HCT116 (cell line): ENCODE data around the gene FNDC3A. TPM values are rescaled to one million over a fixed set of nuclear protein-coding genes. Genes with fewer than 3 reads are reported as not detected.

Source experiments
- ATAC-seq: fragments of 200-7000 bp; cut with Tn5 transposase; 2 replicates; pipeline ENCODE4 v1.9.1; 2020; ENCODE audit warnings: mild to moderate bottlenecking, moderate library complexity
- BruUV-seq: library from RNA; stranded (reverse); fragments of 400-500 nt; replicated peaks from 2 replicates; lab custom pipeline; 2021; lab: Mats Ljungman, UMichigan
- CTCF ChIA-PET: fragments of 300-600 bp; sonication (Branson Sonifier 250); formaldehyde crosslinking; loops from one replicate; lab custom pipeline; 2021; ENCODE audit warnings: antibody characterized with exemption; lab: Charles Lee
- POLR2A ChIA-PET: fragments of 300-600, 350-600 bp; sonication (Branson Sonifier 250); formaldehyde crosslinking; loops from one replicate; lab custom pipeline; 2021; ENCODE audit warnings: antibody characterized with exemption; lab: Charles Lee
- RAD21 ChIA-PET, 2 experiments: fragments of 300-600 bp; sonication (Branson Sonifier 250); formaldehyde crosslinking; loops; one replicate each; lab custom pipeline; 2023; ENCODE audit warnings: low total read pairs in 2 of 2; ENCODE audit not compliant: uncharacterized antibody in 2 of 2, unreplicated experiment in 2 of 2, low non-redundant PET in 1 of 2; lab: Charles Lee
- DNase-seq: peaks from one replicate; pipeline ENCODE4 v3.0.0-alpha.2; 2010; ENCODE audit warnings: low read depth, low spot score
- H2AFZ ChIP-seq: fragments of 200-600 bp; shearing (Covaris generic), sonication (generic); 2 replicates; pipeline ENCODE4 v1.6.1; 2017; ENCODE audit warnings: low read depth, mixed run types, mixed read lengths, antibody characterized with exemption, low read length; ENCODE audit not compliant: poor library complexity, severe bottlenecking
- H3K27ac ChIP-seq: 2 replicates; pipeline ENCODE4 v1.5.1; 2012; ENCODE audit warnings: low read depth, low read length
- H3K27me3 ChIP-seq: fragments of 200-600 bp; sonication (generic); 2 replicates; pipeline ENCODE4 v1.6.1; 2016; ENCODE audit warnings: mixed run types, low read length, mixed read lengths; ENCODE audit not compliant: insufficient read depth
- H3K36me3 ChIP-seq, 2 experiments: fragments of 200-500 bp in 1 of 2; fragments of 200-600 bp in 1 of 2; sonication (Bioruptor generic) in 1 of 2; sonication (generic) in 1 of 2; 2 replicates each; pipeline versions ENCODE4 v1.5.1 to v1.6.1; 2014 to 2016; ENCODE audit warnings: low read length in 2 of 2, inconsistent platforms in 1 of 2, mixed read lengths in 1 of 2, mixed run types in 1 of 2; ENCODE audit not compliant: insufficient read depth in 2 of 2, control insufficient read depth in 1 of 2
- H3K4me1 ChIP-seq, 2 experiments: fragments of 200-600 bp in 1 of 2; sonication (generic) in 1 of 2; 2 replicates each; pipeline versions ENCODE4 v1.5.1 to v1.6.1; 2012 to 2017; ENCODE audit warnings: low read length in 2 of 2, inconsistent platforms in 1 of 2, mild to moderate bottlenecking in 1 of 2, mixed read lengths in 1 of 2, mixed run types in 1 of 2, moderate library complexity in 1 of 2; ENCODE audit not compliant: insufficient read depth in 2 of 2, control insufficient read depth in 1 of 2
- H3K4me2 ChIP-seq: fragments of 200-600 bp; sonication (generic); 2 replicates; pipeline ENCODE4 v1.6.1; 2017; ENCODE audit warnings: mixed run types, low read length, mixed read lengths
- H3K4me3 ChIP-seq, 2 experiments: fragments of 200-600 bp in 1 of 2; sonication (generic) in 1 of 2; replicated peaks in 1 of 2; 2 replicates each; pipeline ENCODE4 v1.5.1; 2011 to 2016; ENCODE audit warnings: low read length in 2 of 2, control low read depth in 1 of 2, low read depth in 1 of 2, mild to moderate bottlenecking in 1 of 2, mixed read lengths in 1 of 2, mixed run types in 1 of 2
- H3K79me2 ChIP-seq: fragments of 200-600 bp; sonication (generic); 2 replicates; pipeline ENCODE4 v1.6.1; 2017; ENCODE audit warnings: mild to moderate bottlenecking, mixed run types, low read length, moderate library complexity, mixed read lengths; ENCODE audit not compliant: insufficient read depth
- H3K9ac ChIP-seq: fragments of 200-600 bp; sonication (generic); 2 replicates; pipeline ENCODE4 v1.6.1; 2016; ENCODE audit warnings: low read length, mixed read lengths
- H3K9me2 ChIP-seq: fragments of 200-600 bp; sonication (generic), shearing (Covaris generic); 2 replicates; pipeline ENCODE4 v1.6.1; 2017; ENCODE audit warnings: mixed run types, mild to moderate bottlenecking, moderate library complexity; ENCODE audit not compliant: insufficient read depth
- H3K9me3 ChIP-seq, 2 experiments: fragments of 200-500 bp in 1 of 2; fragments of 200-600 bp in 1 of 2; sonication (Bioruptor generic) in 1 of 2; sonication (generic) in 1 of 2; 2 replicates each; pipeline ENCODE4 v1.6.1; 2014 to 2017; ENCODE audit warnings: low read length in 2 of 2, mixed read lengths in 2 of 2, inconsistent platforms in 1 of 2, low read depth in 1 of 2, mild to moderate bottlenecking in 1 of 2, mixed run types in 1 of 2, moderate library complexity in 1 of 2; ENCODE audit not compliant: control insufficient read depth in 1 of 2, insufficient read depth in 1 of 2
- H4K20me1 ChIP-seq: fragments of 200-600 bp; sonication (generic), shearing (Covaris generic); 2 replicates; pipeline ENCODE4 v1.6.1; 2017; ENCODE audit warnings: mixed run types, mild to moderate bottlenecking, moderate library complexity; ENCODE audit not compliant: insufficient read depth
- CBX3 ChIP-seq: IDR thresholded peaks from 2 replicates; pipeline ENCODE4 v1.6.1; 2012; ENCODE audit warnings: low read depth
- EGR1 ChIP-seq: IDR thresholded peaks from 2 replicates; pipeline ENCODE4 v1.6.1; 2012; ENCODE audit warnings: low read depth
- ELF1 ChIP-seq: IDR thresholded peaks from 2 replicates; pipeline ENCODE4 v1.6.1; 2012; ENCODE audit warnings: low read depth, borderline replicate concordance
- EZH2 ChIP-seq: fragments of 200-600 bp; sonication (generic); IDR thresholded peaks from 2 replicates; pipeline ENCODE4 v1.6.1; 2017; ENCODE audit warnings: antibody characterized with exemption, mixed run types
- FOSL1 ChIP-seq: IDR thresholded peaks from 2 replicates; pipeline ENCODE4 v1.6.1; 2012; ENCODE audit warnings: low read depth
- POLR2AphosphoS5 ChIP-seq: IDR thresholded peaks from 2 replicates; pipeline ENCODE4 v1.6.1; 2011; ENCODE audit warnings: mild to moderate bottlenecking, low read depth, low read length, moderate library complexity
- RAD21 ChIP-seq: IDR thresholded peaks from 2 replicates; pipeline ENCODE4 v1.6.1; 2012; ENCODE audit warnings: low read depth, mild to moderate bottlenecking
- SP1 ChIP-seq: IDR thresholded peaks from 2 replicates; pipeline ENCODE4 v1.6.1; 2012; ENCODE audit warnings: low read depth
- SRF ChIP-seq: IDR thresholded peaks from 2 replicates; pipeline ENCODE4 v1.6.1; 2012; ENCODE audit warnings: low read depth
- TCF7L2 ChIP-seq: IDR thresholded peaks from 2 replicates; pipeline ENCODE4 v1.7.0; 2011; ENCODE audit warnings: borderline replicate concordance, inconsistent platforms; ENCODE audit not compliant: insufficient read depth, insufficient read length; ENCODE audit errors: extremely low read depth
- ZFX ChIP-seq: fragments of 450-650 bp; IDR thresholded peaks from 2 replicates; pipeline ENCODE4 v1.6.1; 2017
- intact Hi-C: fragments of 100-400 bp; cut with micrococcal nuclease; formaldehyde crosslinking; loops from 2 replicates; pipeline ENCODE4 v1.10.0; 2022
- total RNA-seq: library from RNA; stranded (reverse); gene quantifications from one replicate; pipeline ENCODE4 v1.2.1, GENCODE V29; 2021; ENCODE audit not compliant: unreplicated experiment
- TF ChIP-seq, protein P1 (sequence below), 3 experiments: fragments of 200-600 bp in 1 of 3; sonication (generic) in 1 of 3; IDR thresholded peaks in 2 of 3; conservative IDR thresholded peaks in 1 of 3; 2 replicates each; pipeline ENCODE4 v1.5.1; 2012 to 2017; ENCODE audit warnings: low read depth in 2 of 3, low read length in 2 of 3, antibody characterized with exemption in 1 of 3, borderline replicate concordance in 1 of 3, control low read depth in 1 of 3, mild to moderate bottlenecking in 1 of 3, mixed read lengths in 1 of 3, mixed run types in 1 of 3, moderate library complexity in 1 of 3; ENCODE audit not compliant: insufficient read depth in 1 of 3
- TF ChIP-seq, protein P2 (sequence below): IDR thresholded peaks from 2 replicates; pipeline ENCODE4 v1.6.1; 2012
- TF ChIP-seq, protein P3 (sequence below): IDR thresholded peaks from 2 replicates; pipeline ENCODE4 v1.6.1; 2012; ENCODE audit warnings: low read depth

Gene FNDC3A
- total RNA-seq, 1 experiment from 2014 or later = 30.5 TPM

DNA sequence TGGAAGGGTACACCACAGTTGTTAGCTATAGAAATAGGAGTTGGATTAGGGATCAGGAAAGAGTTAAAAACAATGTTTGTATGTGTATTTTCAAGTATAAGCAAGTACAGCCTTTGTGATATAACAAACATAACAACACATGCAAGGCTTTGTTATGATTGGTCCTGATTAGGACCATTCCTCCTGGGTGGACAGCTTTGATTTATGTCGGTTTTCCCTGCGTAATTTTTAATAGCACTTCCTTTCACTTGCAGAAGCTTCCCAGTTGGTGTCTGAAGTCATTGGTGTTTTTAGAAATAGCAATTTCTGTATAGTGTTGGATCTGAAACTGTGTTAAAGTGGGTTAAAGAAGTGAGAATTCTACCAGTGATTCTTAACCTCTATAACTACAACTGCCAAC is 10.0 kb downstream of the FNDC3A start:
- Histone ChIP-seq H3K4me1 (no peaks in the 10 kb centered on the region), H4K20me1 (no peaks in the 10 kb centered on the region), H3K27ac (no peak overlapping the region), H3K27me3 (no peaks in the 10 kb centered on the region), H2AFZ (no peak overlapping the region), H3K9ac (no peak overlapping the region), H3K4me2 (no peak overlapping the region), H3K9me2 (no peaks in the 10 kb centered on the region), H3K4me3 (no peak overlapping the region)
- POLR2A ChIA-PET = interaction anchor here (0.6 kb wide), 1 partner anchor 469 kb away, joined by 6 read pairs; no protein-coding TSS in a partner anchor
- intact Hi-C loops = no loop called here
- DNase-seq = no peak
- TF ChIP-seq RAD21 (no peak), CBX3 (no peak), TCF7L2 (no peak), SRF (no peak), EGR1 (no peak), POLR2AphosphoS5 (no peak), FOSL1 (no peak), ZFX (no peak), ELF1 (no peak), EZH2 (no peak), SP1 (no peak)
- TF ChIP-seq, protein P1, sequence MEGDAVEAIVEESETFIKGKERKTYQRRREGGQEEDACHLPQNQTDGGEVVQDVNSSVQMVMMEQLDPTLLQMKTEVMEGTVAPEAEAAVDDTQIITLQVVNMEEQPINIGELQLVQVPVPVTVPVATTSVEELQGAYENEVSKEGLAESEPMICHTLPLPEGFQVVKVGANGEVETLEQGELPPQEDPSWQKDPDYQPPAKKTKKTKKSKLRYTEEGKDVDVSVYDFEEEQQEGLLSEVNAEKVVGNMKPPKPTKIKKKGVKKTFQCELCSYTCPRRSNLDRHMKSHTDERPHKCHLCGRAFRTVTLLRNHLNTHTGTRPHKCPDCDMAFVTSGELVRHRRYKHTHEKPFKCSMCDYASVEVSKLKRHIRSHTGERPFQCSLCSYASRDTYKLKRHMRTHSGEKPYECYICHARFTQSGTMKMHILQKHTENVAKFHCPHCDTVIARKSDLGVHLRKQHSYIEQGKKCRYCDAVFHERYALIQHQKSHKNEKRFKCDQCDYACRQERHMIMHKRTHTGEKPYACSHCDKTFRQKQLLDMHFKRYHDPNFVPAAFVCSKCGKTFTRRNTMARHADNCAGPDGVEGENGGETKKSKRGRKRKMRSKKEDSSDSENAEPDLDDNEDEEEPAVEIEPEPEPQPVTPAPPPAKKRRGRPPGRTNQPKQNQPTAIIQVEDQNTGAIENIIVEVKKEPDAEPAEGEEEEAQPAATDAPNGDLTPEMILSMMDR (IDR thresholded peaks at IDR 0.05 in 2 of 3, conservative IDR thresholded peaks at IDR 0.05 in 1 of 3; ENCODE audit: borderline replicate concordance in 1 of 3, insufficient read depth in 1 of 3, low read depth in 2 of 3, low read length in 2 of 3) = no peak
- TF ChIP-seq, protein P2, sequence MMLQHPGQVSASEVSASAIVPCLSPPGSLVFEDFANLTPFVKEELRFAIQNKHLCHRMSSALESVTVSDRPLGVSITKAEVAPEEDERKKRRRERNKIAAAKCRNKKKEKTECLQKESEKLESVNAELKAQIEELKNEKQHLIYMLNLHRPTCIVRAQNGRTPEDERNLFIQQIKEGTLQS = no peak
- TF ChIP-seq, protein P3, sequence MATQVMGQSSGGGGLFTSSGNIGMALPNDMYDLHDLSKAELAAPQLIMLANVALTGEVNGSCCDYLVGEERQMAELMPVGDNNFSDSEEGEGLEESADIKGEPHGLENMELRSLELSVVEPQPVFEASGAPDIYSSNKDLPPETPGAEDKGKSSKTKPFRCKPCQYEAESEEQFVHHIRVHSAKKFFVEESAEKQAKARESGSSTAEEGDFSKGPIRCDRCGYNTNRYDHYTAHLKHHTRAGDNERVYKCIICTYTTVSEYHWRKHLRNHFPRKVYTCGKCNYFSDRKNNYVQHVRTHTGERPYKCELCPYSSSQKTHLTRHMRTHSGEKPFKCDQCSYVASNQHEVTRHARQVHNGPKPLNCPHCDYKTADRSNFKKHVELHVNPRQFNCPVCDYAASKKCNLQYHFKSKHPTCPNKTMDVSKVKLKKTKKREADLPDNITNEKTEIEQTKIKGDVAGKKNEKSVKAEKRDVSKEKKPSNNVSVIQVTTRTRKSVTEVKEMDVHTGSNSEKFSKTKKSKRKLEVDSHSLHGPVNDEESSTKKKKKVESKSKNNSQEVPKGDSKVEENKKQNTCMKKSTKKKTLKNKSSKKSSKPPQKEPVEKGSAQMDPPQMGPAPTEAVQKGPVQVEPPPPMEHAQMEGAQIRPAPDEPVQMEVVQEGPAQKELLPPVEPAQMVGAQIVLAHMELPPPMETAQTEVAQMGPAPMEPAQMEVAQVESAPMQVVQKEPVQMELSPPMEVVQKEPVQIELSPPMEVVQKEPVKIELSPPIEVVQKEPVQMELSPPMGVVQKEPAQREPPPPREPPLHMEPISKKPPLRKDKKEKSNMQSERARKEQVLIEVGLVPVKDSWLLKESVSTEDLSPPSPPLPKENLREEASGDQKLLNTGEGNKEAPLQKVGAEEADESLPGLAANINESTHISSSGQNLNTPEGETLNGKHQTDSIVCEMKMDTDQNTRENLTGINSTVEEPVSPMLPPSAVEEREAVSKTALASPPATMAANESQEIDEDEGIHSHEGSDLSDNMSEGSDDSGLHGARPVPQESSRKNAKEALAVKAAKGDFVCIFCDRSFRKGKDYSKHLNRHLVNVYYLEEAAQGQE = no peak
- TF ChIP-seq, all 23 proteins: peak for 0
- ATAC-seq = no peak
- BruUV-seq = no TSS peak
- H3K9me3 ChIP-seq = 0 out of 4 replicates have a peak, but pooled peaks cover 0 to under 1% of the 10 kb centered on the region in 2 experiments
- peaks cover 31% of the 10 kb centered on the region for H3K79me2 ChIP-seq
- CTCF ChIA-PET = no interaction called here
- RAD21 ChIA-PET = no interaction called here
- no peaks in the 10 kb centered on the region for H3K36me3 ChIP-seq
